SU-DHL-6 (cell line): ENCODE data around the gene POU3F2.

ENCODE experiments used
- EZH2phosphoT487 ChIP-seq: fragments of 200-600 bp; sonication (generic), shearing (Covaris generic); conservative IDR thresholded peaks from 2 replicates; pipeline ENCODE4 v1.6.1; 2018; ENCODE audit warnings: mild to moderate bottlenecking, antibody characterized with exemption, low read length, moderate library complexity, mixed read lengths
- TF ChIP-seq, protein P1 (sequence below): fragments of 200-600 bp; sonication (generic); IDR thresholded peaks from one replicate; pipeline ENCODE4 v1.5.1; 2017; ENCODE audit warnings: antibody characterized with exemption, mild to moderate bottlenecking, low read length, moderate library complexity; ENCODE audit not compliant: insufficient read depth, poor library complexity, severe bottlenecking

DNA sequence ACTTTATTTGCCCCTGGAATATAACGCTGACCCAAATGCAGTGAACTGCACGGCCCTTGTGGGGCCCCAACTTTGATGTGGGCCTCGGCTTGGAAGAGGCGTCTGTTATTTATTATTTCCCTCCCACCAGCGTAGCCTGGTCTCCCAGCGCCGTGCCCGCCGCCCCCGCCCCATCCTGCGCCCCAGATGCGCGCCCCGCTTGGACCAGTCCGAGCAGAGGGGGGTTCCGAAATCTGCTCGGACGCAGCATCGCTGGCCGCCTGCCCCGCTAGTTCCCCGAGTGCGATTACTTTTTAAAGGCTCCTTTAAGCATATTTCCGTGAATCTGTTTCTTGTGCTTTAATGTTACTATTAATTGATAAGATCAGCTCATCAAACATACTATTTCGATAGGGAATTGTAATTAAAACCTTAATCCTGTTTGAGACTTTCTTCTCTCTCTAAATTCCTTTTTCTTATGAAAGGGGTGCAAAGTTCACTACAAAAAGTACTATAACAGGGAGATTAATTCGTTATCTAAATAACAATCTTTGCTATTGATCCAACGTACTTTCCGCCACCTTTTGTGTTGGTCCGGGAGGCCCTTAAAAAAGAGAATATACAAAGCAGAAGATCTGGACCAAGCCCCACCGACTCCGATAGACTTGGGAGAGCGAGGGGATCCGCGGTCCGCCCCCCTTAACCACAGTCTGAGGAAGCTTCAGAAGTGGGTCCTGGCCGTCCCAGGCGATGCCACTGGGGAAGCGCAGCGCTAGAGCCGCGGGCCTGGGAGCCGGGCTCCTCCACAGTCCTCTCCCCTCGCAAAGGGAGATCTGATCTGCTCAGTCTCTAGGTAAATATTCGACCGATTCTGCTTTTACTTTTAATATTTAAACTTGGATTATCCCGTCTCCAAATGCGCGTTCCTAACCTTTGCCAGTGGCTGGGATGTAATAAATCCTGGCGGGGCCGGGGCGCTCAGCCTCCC lies 10.2 kb downstream of the POU3F2 start:
- TF ChIP-seq, protein P1, sequence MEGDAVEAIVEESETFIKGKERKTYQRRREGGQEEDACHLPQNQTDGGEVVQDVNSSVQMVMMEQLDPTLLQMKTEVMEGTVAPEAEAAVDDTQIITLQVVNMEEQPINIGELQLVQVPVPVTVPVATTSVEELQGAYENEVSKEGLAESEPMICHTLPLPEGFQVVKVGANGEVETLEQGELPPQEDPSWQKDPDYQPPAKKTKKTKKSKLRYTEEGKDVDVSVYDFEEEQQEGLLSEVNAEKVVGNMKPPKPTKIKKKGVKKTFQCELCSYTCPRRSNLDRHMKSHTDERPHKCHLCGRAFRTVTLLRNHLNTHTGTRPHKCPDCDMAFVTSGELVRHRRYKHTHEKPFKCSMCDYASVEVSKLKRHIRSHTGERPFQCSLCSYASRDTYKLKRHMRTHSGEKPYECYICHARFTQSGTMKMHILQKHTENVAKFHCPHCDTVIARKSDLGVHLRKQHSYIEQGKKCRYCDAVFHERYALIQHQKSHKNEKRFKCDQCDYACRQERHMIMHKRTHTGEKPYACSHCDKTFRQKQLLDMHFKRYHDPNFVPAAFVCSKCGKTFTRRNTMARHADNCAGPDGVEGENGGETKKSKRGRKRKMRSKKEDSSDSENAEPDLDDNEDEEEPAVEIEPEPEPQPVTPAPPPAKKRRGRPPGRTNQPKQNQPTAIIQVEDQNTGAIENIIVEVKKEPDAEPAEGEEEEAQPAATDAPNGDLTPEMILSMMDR = no peak
- TF ChIP-seq EZH2phosphoT487 = no peak
